ENCODE data around the gene PTGER2. TPM values are rescaled to one million over a fixed set of nuclear protein-coding genes. Genes with fewer than 3 reads are reported as not detected.

Gene PTGER2
- total RNA-seq, 1 donor from 2014 or later = 5.3 TPM

- ATAC-seq (no peak), DNase-seq (no peak)
- H3K27ac ChIP-seq = no peak overlapping the region
These were observed 36.3 kb downstream of the PTGER2 start for GRCh38 chr14:52350445-52350844.

DNA sequence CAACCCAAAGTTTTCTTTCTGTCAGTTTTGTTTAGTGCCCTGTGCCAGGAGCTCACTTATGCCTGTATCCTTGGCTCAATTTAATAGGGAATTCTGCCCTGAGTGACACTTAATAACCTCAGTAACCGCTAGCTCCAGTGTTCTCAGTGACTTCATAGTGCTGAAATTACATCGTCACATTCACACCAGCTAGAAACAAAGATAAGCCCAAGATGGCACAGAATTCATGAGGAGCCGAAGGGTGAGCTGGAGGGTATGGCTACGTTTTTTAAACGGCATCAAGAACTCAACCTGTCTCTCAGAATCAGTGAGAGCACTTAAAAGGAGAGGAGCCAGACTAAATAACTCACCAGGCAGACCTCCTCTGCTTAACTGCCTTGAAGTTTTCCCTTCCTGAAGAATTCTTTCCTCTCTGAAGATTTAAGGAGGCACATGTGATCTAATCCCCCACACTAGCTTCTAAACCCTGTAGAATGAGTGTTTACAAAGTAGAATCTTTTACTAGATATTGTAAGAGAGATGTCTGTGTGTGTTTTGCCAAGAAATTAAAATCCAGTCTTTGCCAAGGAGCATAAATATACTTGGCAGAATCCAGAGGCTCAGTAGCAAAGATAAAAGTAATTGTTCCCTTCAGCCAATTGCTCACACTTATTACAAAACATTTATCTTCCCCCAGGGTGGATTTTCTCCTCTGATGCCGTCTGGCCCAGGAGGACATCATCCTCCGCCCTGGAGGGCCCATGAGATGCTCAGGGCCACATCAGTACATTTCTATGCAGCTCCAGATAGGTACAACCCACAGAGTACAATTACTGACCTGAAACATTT is 37.3 kb downstream of the PTGER2 start:
- Histone ChIP-seq H3K9me3 (no peaks in the 10 kb centered on the region), H3K4me3 (no peak overlapping the region), H3K27ac (peak overlapping the region; percentile 43), H3K4me1 (peaks cover 16% of the 10 kb centered on the region), H3K36me3 (no peaks in the 10 kb centered on the region), H3K27me3 (no peaks in the 10 kb centered on the region)
- peak; percentile 21 for ATAC-seq
- no peak for TF ChIP-seq CTCF (IDR thresholded peaks at IDR 0.05)
- intact Hi-C loops (cut with DNase I) = no loop called here
- no peak for DNase-seq

More at GRCh38 chr14:52350445-52350844, 36.3 kb downstream of the PTGER2 start:
- no peak for TF ChIP-seq CTCF (IDR thresholded peaks at IDR 0.05)
- Histone ChIP-seq H3K36me3 (no peaks in the 10 kb centered on the region), H3K9me3 (no peaks in the 10 kb centered on the region), H3K4me3 (no peak overlapping the region), H3K27me3 (no peaks in the 10 kb centered on the region), H3K4me1 (peaks cover 16% of the 10 kb centered on the region)
- intact Hi-C loops (cut with DNase I) = no loop called here

GRCh38 chr14:52352061-52352491 is 38.0 kb downstream of the PTGER2 start:
- Histone ChIP-seq H3K9me3 (no peaks in the 10 kb centered on the region), H3K27ac (peak overlapping the region; percentile 43), H3K36me3 (no peaks in the 10 kb centered on the region), H3K4me3 (no peak overlapping the region), H3K4me1 (peaks cover 16% of the 10 kb centered on the region), H3K27me3 (no peaks in the 10 kb centered on the region)
- DNase-seq (no peak), ATAC-seq (peak; percentile 70)
- no peak for TF ChIP-seq CTCF (IDR thresholded peaks at IDR 0.05)
- intact Hi-C loops (cut with DNase I) = no loop called here

GRCh38 chr14:52352569-52352968 is 38.5 kb downstream of the PTGER2 start:
- no peaks in the 10 kb centered on the region for H3K9me3 ChIP-seq
- H3K36me3 ChIP-seq = no peaks in the 10 kb centered on the region
- peaks cover 16% of the 10 kb centered on the region for H3K4me1 ChIP-seq
- intact Hi-C loops (cut with DNase I) = no loop called here
- H3K27ac ChIP-seq = no peak overlapping the region
- no peak for ATAC-seq
- H3K27me3 ChIP-seq = no peaks in the 10 kb centered on the region
- no peak for DNase-seq
- TF ChIP-seq CTCF (IDR thresholded peaks at IDR 0.05) = no peak
- no peak overlapping the region for H3K4me3 ChIP-seq

DNA sequence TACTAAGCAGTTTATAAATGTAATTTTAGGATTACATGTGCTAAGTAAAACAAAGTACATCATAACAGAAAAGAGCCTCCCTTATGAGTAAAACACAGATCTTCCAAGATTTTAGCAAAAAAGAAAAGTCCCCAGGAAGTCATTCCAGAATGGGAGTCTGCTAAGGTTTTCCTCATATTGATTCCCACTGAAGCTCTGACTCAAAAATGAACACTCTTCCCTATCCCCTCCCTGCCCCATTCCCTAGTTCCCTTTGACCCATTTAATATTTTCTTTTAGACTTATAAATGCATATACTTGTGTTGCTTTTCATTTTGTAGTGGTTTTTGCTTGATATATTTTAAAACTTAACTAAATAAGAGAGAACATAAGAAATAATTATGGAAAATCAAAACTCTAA is 40.1 kb downstream of the PTGER2 start:
- H3K9me3 ChIP-seq = no peaks in the 10 kb centered on the region

More for the DNA sequence above, 40.1 kb downstream of the PTGER2 start:
- peaks cover 16% of the 10 kb centered on the region for H3K4me1 ChIP-seq
- no peak for DNase-seq
- H3K36me3 ChIP-seq = no peaks in the 10 kb centered on the region
- H3K4me3 ChIP-seq = no peak overlapping the region
- no peak for ATAC-seq
- TF ChIP-seq CTCF (IDR thresholded peaks at IDR 0.05) = no peak
- intact Hi-C loops (cut with DNase I) = no loop called here
- H3K27ac ChIP-seq = no peak overlapping the region
- H3K27me3 ChIP-seq = no peaks in the 10 kb centered on the region

Data from upper lobe of right lung (tissue), 1 donor.